ENCODE data around the gene RPS18. TPM values are rescaled to one million over a fixed set of nuclear protein-coding genes. Genes with fewer than 3 reads are reported as not detected.
A peak's percentile ranks its signal among the peaks of the same experiment; 100 is the strongest.

RPS18 gene
- total and polyA plus RNA-seq, 2 of the 13 experiments (the other 11 are each of a cell fraction or from before 2014, with no cell fraction given): 3,896 to 5,806 TPM

DNA sequence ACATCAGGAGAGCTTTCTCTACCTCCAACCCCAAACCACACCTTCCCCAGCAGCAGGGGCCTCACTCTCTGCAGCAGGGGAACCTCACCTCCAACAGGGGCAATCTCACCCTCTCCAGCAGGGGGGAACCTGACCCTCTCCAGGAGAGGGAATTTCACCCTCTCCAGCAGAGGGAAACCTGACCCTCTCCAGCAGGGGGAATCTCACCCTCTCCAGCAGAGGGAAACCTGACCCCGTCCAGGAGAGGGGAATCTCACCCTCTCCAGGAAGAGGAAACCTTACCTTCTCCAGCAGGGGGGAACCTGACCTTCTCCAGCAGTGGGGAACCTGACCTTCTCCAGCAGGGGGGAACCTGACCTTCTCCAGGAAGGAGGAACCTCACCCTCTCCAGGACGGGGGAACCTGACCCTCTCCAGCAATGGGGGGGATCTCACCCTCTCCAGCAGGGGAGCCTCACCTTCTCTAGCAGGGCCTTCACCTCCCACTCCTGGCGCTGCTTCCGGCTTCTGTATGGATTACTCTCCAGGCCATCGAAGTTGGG, 8.2 kb downstream of the RPS18 start:
- ChIA-PET CTCF (ENCODE audit: low intra/inter-chr PET ratio, low total read pairs) (interaction anchor here (0.7 to 3.2 kb wide), 8 partner anchors 9 to 145 kb away, joined by 3 to 52 read pairs (median 6); partner anchors contain the start of genes KIFC1, RGL2 and VPS52), POLR2A (interaction anchor here (1.0 to 2.2 kb wide), 2 partner anchors 20 to 31 kb away, joined by 3 to 5 read pairs; no protein-coding TSS in a partner anchor)
- H3K36me3 ChIP-seq (replicated peaks in 1 of 2; ENCODE audit: control insufficient read depth in 1 of 2, insufficient read depth in 2 of 2, low read length in 2 of 2): peaks cover 13 to 61% of the 10 kb centered on the region in 2 experiments
- no peaks in the 10 kb centered on the region for H3K9me3 ChIP-seq (ENCODE audit: low read length)
- intact Hi-C loops (cut with micrococcal nuclease; ENCODE audit: unreplicated experiment) (loop anchor here (1.0 kb wide), 3 partner anchors 19 to 111 kb away; partner anchors contain the start of gene KIFC1), in situ Hi-C loops (cut with HindIII; ENCODE audit: extremely low pct_ligation_motif_present, low pct_unique_long_range_greater_than_20kb) (loop anchor here (25.0 kb wide), 1 partner anchor 132 kb away; the partner anchor contains the start of genes CUTA, PHF1 and SYNGAP1)
- H3K4me2 ChIP-seq (ENCODE audit: low read depth, low read length): no peak overlapping the region
- peak; percentile 93 for DNase-seq (ENCODE audit: low spot score)
- no peaks in the 10 kb centered on the region for H3K27me3 ChIP-seq (ENCODE audit: control insufficient read depth in 1 of 2, insufficient read depth in 2 of 2, low read length in 2 of 2)
- peak; percentile 98 for FAIRE-seq
- H3K79me2 ChIP-seq (ENCODE audit: insufficient read depth, low read length): peaks cover 4% of the 10 kb centered on the region
- no peak overlapping the region for H3K9ac ChIP-seq (ENCODE audit: insufficient read depth, low read depth, low read length)
- peak; percentile 88 for ATAC-seq
- peaks cover 11% of the 10 kb centered on the region for H4K20me1 ChIP-seq (ENCODE audit: insufficient read depth, low read length)
- H3K4me3 ChIP-seq (replicated peaks in 1 of 3; ENCODE audit: insufficient read depth in 1 of 3, low read depth in 2 of 3, low read length in 3 of 3): no peak overlapping the region
- WGBS (ENCODE audit: low lambda C conversion rate): 82% methylated on average over 4 of the region's 5 CpGs
- no TSS peak for BruUV-seq (replicated peaks)
- peaks cover 8% of the 10 kb centered on the region for H3K4me1 ChIP-seq (ENCODE audit: insufficient read depth, low read length)
- peak overlapping the region; percentile 48 for H3K27ac ChIP-seq (ENCODE audit: extremely low read length, insufficient read depth, low read length)
- no peak overlapping the region for H2AFZ ChIP-seq (ENCODE audit: low read length)
- TF ChIP-seq KLF9 (CRISPR knock-in tag; IDR thresholded peaks at IDR 0.05; ENCODE audit: low read depth) (no peak), ZFP1 (CRISPR knock-in tag; IDR thresholded peaks at IDR 0.05) (no peak), DBP (CRISPR knock-in tag; IDR thresholded peaks at IDR 0.05; ENCODE audit: not compliant biosample characterization) (no peak), HNRNPK (IDR thresholded peaks at IDR 0.05; ENCODE audit: low read depth, low read length, poor library complexity, severe bottlenecking) (no peak), HCFC1 (IDR thresholded peaks at IDR 0.05; ENCODE audit: low read depth, low read length) (0 out of 2 replicates have a peak, but pooled peaks have one; percentile 23), PRDM10 (CRISPR knock-in tag; IDR thresholded peaks at IDR 0.05; ENCODE audit: low read depth) (peak; percentile 84; the same call in 1 of the 2 replicates), MTA3 (CRISPR knock-in tag; IDR thresholded peaks at IDR 0.05) (no peak), ZNF17 (CRISPR knock-in tag; IDR thresholded peaks at IDR 0.05) (no peak), MAZ (IDR thresholded peaks at IDR 0.05; ENCODE audit: borderline replicate concordance, low read depth, low read length) (peak; percentile 82; the same call in 1 of the 2 replicates), MAZ (CRISPR knock-in tag; IDR thresholded peaks at IDR 0.05; ENCODE audit: low read depth) (no peak), ZNF777 (CRISPR knock-in tag; IDR thresholded peaks at IDR 0.05) (0 out of 2 replicates have a peak, but pooled peaks have one; percentile 28), HMG20A (CRISPR knock-in tag; IDR thresholded peaks at IDR 0.05; ENCODE audit: borderline replicate concordance) (no peak), ERF (CRISPR knock-in tag; IDR thresholded peaks at IDR 0.05) (peak; percentile 29; the same call in 1 of the 2 replicates), KDM5B (CRISPR knock-in tag; IDR thresholded peaks at IDR 0.05; ENCODE audit: borderline replicate concordance) (0 out of 2 replicates have a peak, but pooled peaks have one; percentile 16)
- TF ChIP-seq, protein P1, sequence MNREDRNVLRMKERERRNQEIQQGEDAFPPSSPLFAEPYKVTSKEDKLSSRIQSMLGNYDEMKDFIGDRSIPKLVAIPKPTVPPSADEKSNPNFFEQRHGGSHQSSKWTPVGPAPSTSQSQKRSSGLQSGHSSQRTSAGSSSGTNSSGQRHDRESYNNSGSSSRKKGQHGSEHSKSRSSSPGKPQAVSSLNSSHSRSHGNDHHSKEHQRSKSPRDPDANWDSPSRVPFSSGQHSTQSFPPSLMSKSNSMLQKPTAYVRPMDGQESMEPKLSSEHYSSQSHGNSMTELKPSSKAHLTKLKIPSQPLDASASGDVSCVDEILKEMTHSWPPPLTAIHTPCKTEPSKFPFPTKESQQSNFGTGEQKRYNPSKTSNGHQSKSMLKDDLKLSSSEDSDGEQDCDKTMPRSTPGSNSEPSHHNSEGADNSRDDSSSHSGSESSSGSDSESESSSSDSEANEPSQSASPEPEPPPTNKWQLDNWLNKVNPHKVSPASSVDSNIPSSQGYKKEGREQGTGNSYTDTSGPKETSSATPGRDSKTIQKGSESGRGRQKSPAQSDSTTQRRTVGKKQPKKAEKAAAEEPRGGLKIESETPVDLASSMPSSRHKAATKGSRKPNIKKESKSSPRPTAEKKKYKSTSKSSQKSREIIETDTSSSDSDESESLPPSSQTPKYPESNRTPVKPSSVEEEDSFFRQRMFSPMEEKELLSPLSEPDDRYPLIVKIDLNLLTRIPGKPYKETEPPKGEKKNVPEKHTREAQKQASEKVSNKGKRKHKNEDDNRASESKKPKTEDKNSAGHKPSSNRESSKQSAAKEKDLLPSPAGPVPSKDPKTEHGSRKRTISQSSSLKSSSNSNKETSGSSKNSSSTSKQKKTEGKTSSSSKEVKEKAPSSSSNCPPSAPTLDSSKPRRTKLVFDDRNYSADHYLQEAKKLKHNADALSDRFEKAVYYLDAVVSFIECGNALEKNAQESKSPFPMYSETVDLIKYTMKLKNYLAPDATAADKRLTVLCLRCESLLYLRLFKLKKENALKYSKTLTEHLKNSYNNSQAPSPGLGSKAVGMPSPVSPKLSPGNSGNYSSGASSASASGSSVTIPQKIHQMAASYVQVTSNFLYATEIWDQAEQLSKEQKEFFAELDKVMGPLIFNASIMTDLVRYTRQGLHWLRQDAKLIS (CRISPR knock-in tag; IDR thresholded peaks at IDR 0.05): no peak

All from HepG2 (cell line).